ENCODE measurements around the gene SOHLH1.

Gene SOHLH1

DNA sequence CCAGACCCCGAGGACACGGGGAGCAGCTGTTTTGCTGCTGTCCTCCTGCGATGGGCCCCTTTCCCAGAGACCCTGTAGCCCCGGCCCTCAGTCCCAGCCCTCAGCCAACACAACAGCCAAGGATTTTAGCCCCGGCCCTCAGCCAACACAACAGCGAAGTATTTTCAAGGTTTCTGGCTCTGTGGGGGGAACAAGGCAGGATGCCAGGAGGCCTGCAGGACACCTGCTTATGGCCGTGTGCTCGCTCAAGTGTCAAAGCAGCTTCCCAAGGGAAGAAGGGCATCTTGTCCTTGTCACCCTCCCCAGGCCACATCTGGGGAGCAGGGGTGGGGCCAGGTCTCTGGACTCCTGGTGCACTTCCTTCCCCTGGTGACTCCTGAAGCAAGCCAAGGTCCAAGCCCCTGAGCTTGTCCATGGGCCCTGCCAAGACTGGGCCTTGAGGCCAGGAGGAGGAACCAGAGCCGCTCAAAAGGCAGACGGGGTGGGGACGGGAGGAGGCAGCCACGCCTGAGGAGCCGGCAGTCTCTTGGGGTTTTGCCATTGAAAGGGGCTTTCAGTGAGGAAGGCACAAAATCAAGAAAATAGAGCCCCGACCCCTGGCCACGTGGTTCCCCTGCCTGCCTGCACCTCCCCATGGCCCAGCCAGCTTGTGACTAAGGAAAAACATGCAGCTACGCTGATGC lies 13.5 kb upstream of the SOHLH1 start:
- no peak overlapping the region for H3K4me3 ChIP-seq (ENCODE audit: low read length)
- DNase-seq (ENCODE audit: low read depth) = no peak
- TF ChIP-seq CTCF (conservative IDR thresholded peaks at IDR 0.05; ENCODE audit: low read length) = no peak

GRCh38 chr9:135711881-135712280 lies 12.6 kb upstream of the SOHLH1 start:
- TF ChIP-seq CTCF (conservative IDR thresholded peaks at IDR 0.05; ENCODE audit: low read length) = no peak
- DNase-seq (ENCODE audit: low read depth) = no peak
- no peak overlapping the region for H3K4me3 ChIP-seq (ENCODE audit: low read length)

- DNase-seq (ENCODE audit: low read depth) = no peak
- TF ChIP-seq CTCF (conservative IDR thresholded peaks at IDR 0.05; ENCODE audit: low read length) = no peak
- H3K4me3 ChIP-seq (ENCODE audit: low read length) = no peak overlapping the region
Measured at GRCh38 chr9:135711391-135711790, 12.1 kb upstream of the SOHLH1 start.

DNA sequence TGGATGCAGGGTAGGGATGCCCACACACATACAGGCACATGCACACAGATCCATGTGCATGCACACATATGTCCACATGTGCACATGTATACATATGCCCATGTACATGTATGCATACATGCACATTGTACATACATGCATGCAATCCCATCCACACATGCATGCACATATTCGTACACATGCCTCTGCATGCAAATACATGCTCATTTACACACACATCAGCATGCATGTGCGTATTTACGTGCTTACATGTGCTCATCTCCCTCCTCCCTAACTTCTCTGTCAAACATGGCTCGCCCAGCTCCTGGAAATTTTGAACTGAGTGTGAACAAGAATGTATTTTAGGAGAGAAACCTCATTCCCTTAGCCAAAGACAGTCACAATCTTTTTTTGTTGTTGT lies 8.9 kb upstream of the SOHLH1 start:
- H3K4me3 ChIP-seq (ENCODE audit: low read length) = no peak overlapping the region
- TF ChIP-seq CTCF (conservative IDR thresholded peaks at IDR 0.05; ENCODE audit: low read length) = no peak
- no peak for DNase-seq (ENCODE audit: low read depth)

GRCh38 chr9:135707252-135708138 lies 8.2 kb upstream of the SOHLH1 start:
- TF ChIP-seq CTCF (conservative IDR thresholded peaks at IDR 0.05; ENCODE audit: low read length) = no peak
- no peak for DNase-seq (ENCODE audit: low read depth)
- H3K4me3 ChIP-seq (ENCODE audit: low read length) = no peak overlapping the region

- H3K4me3 ChIP-seq (ENCODE audit: low read length) = no peak overlapping the region
- DNase-seq (ENCODE audit: low read depth) = no peak
- TF ChIP-seq CTCF (conservative IDR thresholded peaks at IDR 0.05; ENCODE audit: low read length) = no peak
Measured at GRCh38 chr9:135706288-135706687, 7.0 kb upstream of the SOHLH1 start.

DNA sequence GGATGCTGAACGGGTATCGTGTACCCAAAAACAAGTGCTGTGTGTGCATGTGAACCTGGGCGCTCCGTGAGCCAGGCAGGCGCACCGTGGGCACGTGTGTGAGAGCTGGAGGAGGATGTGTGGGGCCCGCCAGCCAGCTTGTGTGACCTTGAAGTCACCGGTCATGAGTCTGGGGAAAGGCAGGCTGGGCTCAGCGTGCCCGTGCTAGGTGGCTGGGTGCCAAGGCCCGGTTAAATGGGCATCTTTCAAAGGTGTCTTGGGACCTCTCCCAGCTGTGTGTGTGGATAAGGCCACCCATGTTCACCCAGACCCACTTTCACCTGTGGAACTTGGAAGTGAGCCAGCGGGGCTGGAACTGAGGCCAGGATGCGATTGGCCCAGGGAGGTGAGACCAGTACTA lies 6.1 kb upstream of the SOHLH1 start:
- no peak for DNase-seq (ENCODE audit: low read depth)
- no peak for TF ChIP-seq CTCF (conservative IDR thresholded peaks at IDR 0.05; ENCODE audit: low read length)
- no peak overlapping the region for H3K4me3 ChIP-seq (ENCODE audit: low read length)

Data from AG10803 (cell line).